Measurements from ENCODE around the gene C1orf198.

The C1orf198 gene

DNA sequence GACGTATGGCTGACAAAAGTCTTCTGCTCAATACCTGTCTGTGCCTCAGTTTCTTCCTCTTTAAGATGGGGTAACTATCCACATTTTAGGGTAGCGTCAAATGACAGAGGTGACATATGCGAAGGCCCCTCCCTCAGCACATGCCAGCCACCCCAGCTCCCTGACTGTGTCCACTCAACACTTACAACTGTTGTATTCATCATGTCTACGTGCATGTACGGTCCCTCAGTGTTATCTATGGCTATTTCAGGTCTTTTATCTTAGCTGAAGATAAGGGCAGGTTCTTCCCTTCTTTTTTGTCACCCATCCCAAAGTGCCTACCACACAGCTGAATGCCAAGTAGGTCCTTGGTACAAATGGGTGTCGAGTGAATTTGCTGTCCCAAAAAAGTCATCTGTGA is 8.3 kb upstream of the C1orf198 start:
- no peak overlapping the region for H3K27ac ChIP-seq (replicated peaks)
- DNase-seq (ENCODE audit: low read depth in 1 of 2, low spot score in 1 of 2): no peak
- no peak for TF ChIP-seq CTCF (IDR thresholded peaks at IDR 0.05; ENCODE audit: insufficient read depth, low read length)
- no peak for TF ChIP-seq POLR2AphosphoS5 (IDR thresholded peaks at IDR 0.05; ENCODE audit: low read depth)
- no peak for TF ChIP-seq GABPA (IDR thresholded peaks at IDR 0.05; ENCODE audit: low read depth)
- TF ChIP-seq, protein P1, sequence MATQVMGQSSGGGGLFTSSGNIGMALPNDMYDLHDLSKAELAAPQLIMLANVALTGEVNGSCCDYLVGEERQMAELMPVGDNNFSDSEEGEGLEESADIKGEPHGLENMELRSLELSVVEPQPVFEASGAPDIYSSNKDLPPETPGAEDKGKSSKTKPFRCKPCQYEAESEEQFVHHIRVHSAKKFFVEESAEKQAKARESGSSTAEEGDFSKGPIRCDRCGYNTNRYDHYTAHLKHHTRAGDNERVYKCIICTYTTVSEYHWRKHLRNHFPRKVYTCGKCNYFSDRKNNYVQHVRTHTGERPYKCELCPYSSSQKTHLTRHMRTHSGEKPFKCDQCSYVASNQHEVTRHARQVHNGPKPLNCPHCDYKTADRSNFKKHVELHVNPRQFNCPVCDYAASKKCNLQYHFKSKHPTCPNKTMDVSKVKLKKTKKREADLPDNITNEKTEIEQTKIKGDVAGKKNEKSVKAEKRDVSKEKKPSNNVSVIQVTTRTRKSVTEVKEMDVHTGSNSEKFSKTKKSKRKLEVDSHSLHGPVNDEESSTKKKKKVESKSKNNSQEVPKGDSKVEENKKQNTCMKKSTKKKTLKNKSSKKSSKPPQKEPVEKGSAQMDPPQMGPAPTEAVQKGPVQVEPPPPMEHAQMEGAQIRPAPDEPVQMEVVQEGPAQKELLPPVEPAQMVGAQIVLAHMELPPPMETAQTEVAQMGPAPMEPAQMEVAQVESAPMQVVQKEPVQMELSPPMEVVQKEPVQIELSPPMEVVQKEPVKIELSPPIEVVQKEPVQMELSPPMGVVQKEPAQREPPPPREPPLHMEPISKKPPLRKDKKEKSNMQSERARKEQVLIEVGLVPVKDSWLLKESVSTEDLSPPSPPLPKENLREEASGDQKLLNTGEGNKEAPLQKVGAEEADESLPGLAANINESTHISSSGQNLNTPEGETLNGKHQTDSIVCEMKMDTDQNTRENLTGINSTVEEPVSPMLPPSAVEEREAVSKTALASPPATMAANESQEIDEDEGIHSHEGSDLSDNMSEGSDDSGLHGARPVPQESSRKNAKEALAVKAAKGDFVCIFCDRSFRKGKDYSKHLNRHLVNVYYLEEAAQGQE (IDR thresholded peaks at IDR 0.05; ENCODE audit: insufficient replicate concordance, low read depth): no peak
- TF ChIP-seq SPI1 (IDR thresholded peaks at IDR 0.05; ENCODE audit: borderline replicate concordance, low read depth): no peak
- H3K27me3 ChIP-seq (ENCODE audit: insufficient read depth, poor library complexity, severe bottlenecking): peaks cover 26% of the 10 kb centered on the region
- H3K4me3 ChIP-seq (replicated peaks; ENCODE audit: insufficient read depth, low read length): no peak overlapping the region

DNA sequence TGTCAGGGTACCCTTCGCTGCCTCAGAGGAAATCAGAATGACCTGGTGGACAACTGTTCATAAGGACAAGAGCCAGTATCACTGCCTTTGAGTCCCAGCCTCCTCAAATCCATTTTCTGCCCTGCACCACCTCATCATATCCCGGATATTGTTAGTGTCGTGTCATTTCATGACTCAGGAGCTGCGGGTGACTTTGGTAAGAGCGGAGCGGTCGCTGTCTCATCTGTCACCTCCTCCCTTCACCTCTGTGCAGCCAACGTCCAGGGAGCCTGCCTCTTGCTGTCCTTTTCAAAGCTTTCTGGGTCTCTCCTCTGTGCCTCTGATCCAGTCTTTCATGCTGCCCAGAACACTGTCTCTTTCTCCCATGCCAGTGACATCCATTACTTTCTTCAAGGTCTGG is 7.0 kb upstream of the C1orf198 start:
- TF ChIP-seq GABPA (IDR thresholded peaks at IDR 0.05; ENCODE audit: low read depth): no peak
- no peak for TF ChIP-seq POLR2AphosphoS5 (IDR thresholded peaks at IDR 0.05; ENCODE audit: low read depth)
- TF ChIP-seq, protein P1 (IDR thresholded peaks at IDR 0.05; ENCODE audit: insufficient replicate concordance, low read depth): no peak
- no peak for TF ChIP-seq CTCF (IDR thresholded peaks at IDR 0.05; ENCODE audit: insufficient read depth, low read length)
- TF ChIP-seq SPI1 (IDR thresholded peaks at IDR 0.05; ENCODE audit: borderline replicate concordance, low read depth): no peak
- Histone ChIP-seq H3K4me3 (replicated peaks; ENCODE audit: insufficient read depth, low read length) (no peak overlapping the region), H3K27ac (replicated peaks) (no peak overlapping the region), H3K27me3 (ENCODE audit: insufficient read depth, poor library complexity, severe bottlenecking) (peaks cover 19% of the 10 kb centered on the region)
- DNase-seq (ENCODE audit: low read depth in 1 of 2, low spot score in 1 of 2): no peak

- no peak for DNase-seq (ENCODE audit: low read depth in 1 of 2, low spot score in 1 of 2)
- H3K27ac ChIP-seq (replicated peaks): no peak overlapping the region
- no peak overlapping the region for H3K4me3 ChIP-seq (replicated peaks; ENCODE audit: insufficient read depth, low read length)
- no peaks in the 10 kb centered on the region for H3K27me3 ChIP-seq (ENCODE audit: insufficient read depth, poor library complexity, severe bottlenecking)
- no peak for TF ChIP-seq CTCF (IDR thresholded peaks at IDR 0.05; ENCODE audit: insufficient read depth, low read length)
- TF ChIP-seq GABPA (IDR thresholded peaks at IDR 0.05; ENCODE audit: low read depth): no peak
- TF ChIP-seq, protein P1 (IDR thresholded peaks at IDR 0.05; ENCODE audit: insufficient replicate concordance, low read depth): no peak
- no peak for TF ChIP-seq POLR2AphosphoS5 (IDR thresholded peaks at IDR 0.05; ENCODE audit: low read depth)
- TF ChIP-seq SPI1 (IDR thresholded peaks at IDR 0.05; ENCODE audit: borderline replicate concordance, low read depth): no peak
These were observed 2.6 kb upstream of the C1orf198 start for GRCh38 chr1:230870916-230871315.

All from HL-60 (cell line).